Frontal cortex (tissue), 4 donors: ENCODE data around the gene KRTAP24-1. TPM values are rescaled to one million over a fixed set of nuclear protein-coding genes. Genes with fewer than 3 reads are reported as not detected.

Experiments used
- DNase-seq, 2 donors: peaks; one replicate each; pipeline ENCODE4 v3.0.0; 2012; ENCODE audit warnings: low spot score in 2 of 2
- FAIRE-seq: peaks from 2 replicates; lab custom pipeline; 2012; peaks lifted over from hg19 to GRCh38; lab: Jason Lieb, UNC
- total RNA-seq: library from RNA; depleted of rRNA; stranded (reverse); fragments of >200 nt; gene quantifications from one replicate; pipeline ENCODE4 v1.2.3, GENCODE V29; 2014
- donor health status: control.
- donor health status: control.
- donor health status: control.

Gene KRTAP24-1
- total RNA-seq, 1 donor from 2014 or later = not detected

DNA sequence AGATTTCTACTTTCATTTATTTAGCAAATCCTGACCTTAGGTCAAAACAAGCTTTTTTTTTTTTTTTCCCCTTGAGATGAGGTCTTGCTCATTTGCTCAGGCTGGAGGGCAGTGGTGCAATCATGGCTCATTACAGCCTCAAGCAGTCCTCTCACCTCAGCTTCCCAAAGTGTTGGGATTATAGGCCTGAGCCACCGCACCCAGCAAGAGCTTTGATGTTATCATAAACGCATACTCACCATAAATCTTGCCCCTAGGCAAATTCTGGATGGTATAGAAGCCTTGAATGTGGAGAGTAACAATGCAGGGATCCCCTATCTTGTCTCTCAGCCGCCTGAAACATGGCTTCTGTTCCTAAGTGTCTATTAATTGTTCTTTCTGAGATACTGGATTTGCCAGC, 42.1 kb downstream of the KRTAP24-1 start:
- DNase-seq (no peak), FAIRE-seq (no peak)

DNA sequence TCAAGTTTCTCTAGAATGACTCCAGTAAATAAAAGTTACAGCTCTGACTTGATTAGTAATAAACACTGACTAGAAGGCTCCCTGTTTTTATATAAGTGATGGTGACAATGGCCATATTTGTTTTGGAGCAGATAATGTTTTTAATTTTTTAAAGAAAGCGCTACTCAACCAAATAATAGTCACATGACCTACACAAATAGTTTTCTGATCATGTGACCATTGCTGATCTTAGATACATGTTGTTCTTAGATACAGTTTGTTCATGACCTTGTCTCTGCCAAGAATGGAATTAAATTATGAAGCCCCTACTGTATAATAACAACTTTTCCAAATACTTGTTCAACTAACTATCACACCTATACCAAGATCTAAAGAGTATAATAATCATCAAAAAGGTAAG, 44.6 kb downstream of the KRTAP24-1 start:
- FAIRE-seq (no peak), DNase-seq (no peak)

GRCh38 chr21:30234643-30235042, 48.1 kb downstream of the KRTAP24-1 start:
- no peak for DNase-seq
- FAIRE-seq = no peak

GRCh38 chr21:30234050-30234449, 48.7 kb downstream of the KRTAP24-1 start:
- FAIRE-seq (no peak), DNase-seq (no peak)

DNA sequence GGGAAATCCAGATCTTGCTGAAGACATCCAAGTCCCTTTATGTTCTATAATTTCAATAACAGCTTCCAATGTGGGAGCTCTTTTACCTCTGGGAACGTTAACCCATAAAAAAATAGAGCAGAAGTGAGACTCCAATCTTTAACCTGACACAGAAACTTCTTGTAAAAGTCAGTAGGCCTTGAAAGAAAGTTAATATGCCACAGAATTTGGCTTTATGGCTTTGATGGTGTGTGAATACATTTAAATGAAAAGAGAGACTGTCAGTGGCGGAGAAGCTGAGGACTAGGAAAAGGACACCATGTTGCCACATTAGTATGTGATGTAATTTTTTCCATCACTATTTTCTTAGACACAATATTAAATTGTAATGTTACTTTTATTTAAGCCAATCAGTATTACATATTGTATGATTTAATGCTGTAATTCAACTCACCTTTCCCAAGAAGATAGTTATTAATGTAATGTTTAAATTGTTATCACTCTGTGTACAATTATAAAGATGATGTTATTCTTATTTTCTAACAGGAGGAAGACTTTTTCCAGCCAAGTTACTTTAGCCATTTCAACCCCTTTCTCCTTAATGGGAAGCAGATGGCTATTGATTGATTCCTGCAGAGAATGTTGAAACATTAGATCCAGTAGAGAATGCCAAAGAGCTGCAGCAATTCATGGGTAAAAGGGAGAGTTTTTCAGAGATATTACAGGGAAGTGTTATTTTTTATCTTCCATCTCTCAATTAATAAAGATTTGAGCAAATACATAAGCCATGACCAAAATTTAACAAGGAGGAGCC, 49.3 kb downstream of the KRTAP24-1 start:
- FAIRE-seq (no peak), DNase-seq (no peak)

GRCh38 chr21:30232011-30232410, 50.7 kb downstream of the KRTAP24-1 start:
- FAIRE-seq (no peak), DNase-seq (no peak)

Other genes starting within 250 kb of the KRTAP24-1 start
- gene CLDN17, start 116.1 kb downstream of the KRTAP24-1 start, total RNA-seq = not detected
- gene CLDN8, start 66.9 kb downstream of the KRTAP24-1 start, total RNA-seq = not detected
- gene KRTAP25-1, start 6.6 kb upstream of the KRTAP24-1 start, total RNA-seq = not detected
- gene KRTAP26-1, start 37.4 kb upstream of the KRTAP24-1 start, total RNA-seq = not detected
- not detected for gene KRTAP27-1, start 54.7 kb upstream of the KRTAP24-1 start, total RNA-seq
- gene KRTAP23-1, start 65.7 kb upstream of the KRTAP24-1 start, total RNA-seq = not detected
- not detected for gene KRTAP13-2, start 89.3 kb upstream of the KRTAP24-1 start, total RNA-seq
- gene KRTAP13-1, start 113.1 kb upstream of the KRTAP24-1 start, total RNA-seq = not detected
- gene KRTAP13-3, start 143.0 kb upstream of the KRTAP24-1 start, total RNA-seq = not detected
- not detected for gene KRTAP13-4, start 147.3 kb upstream of the KRTAP24-1 start, total RNA-seq
- not detected for gene KRTAP15-1, start 157.3 kb upstream of the KRTAP24-1 start, total RNA-seq
- not detected for gene KRTAP19-1, start 197.4 kb upstream of the KRTAP24-1 start, total RNA-seq
- not detected for gene KRTAP19-2, start 204.5 kb upstream of the KRTAP24-1 start, total RNA-seq
- gene KRTAP19-3, start 209.1 kb upstream of the KRTAP24-1 start, total RNA-seq = not detected
- gene KRTAP19-4, start 214.2 kb upstream of the KRTAP24-1 start, total RNA-seq = not detected
- gene KRTAP19-5, start 219.2 kb upstream of the KRTAP24-1 start, total RNA-seq = not detected